Stimulated activated CD4-positive, alpha-beta T cell treated with anti-CD3 and anti-CD28 coated beads, TNF-alpha, amount 100 ng/mL, for 4 hours (primary cell): ENCODE results near the gene FBH1.
"Not testable (repeated sequence)": the region's sequence is repeated elsewhere in the genome, so short reads cannot be mapped to it uniquely, and the experiment has no call there.

Experiments used
- DNase-seq, 3 experiments: peaks; one replicate each; pipeline ENCODE4 v3.0.0-alpha.2; 2020; ENCODE audit warnings: low read depth in 3 of 3

The FBH1 gene

GRCh38 chr10:5876181-5876768, 13.8 kb upstream of the FBH1 start:
- DNase-seq: no peak

DNA sequence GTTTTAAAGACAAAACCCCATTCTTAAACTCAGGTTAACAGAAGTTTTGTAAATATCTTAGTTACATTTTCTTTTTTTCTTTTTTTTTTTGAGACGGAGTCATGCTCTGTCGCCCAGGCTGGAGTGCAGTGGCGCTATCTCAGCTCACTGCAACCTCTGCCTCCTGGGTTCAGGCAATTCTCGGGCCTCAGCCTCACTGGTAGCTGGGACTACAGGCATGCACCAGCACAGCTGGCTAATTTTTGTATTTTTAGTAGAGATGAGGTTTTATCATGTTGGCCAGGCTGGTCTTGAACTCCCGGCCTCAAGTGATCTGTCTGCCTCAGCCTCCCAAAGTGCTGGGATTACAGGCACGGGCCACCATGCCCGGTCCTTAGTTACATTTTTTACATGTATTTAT, 13.0 kb upstream of the FBH1 start:
- DNase-seq: not testable (repeated sequence)

DNA sequence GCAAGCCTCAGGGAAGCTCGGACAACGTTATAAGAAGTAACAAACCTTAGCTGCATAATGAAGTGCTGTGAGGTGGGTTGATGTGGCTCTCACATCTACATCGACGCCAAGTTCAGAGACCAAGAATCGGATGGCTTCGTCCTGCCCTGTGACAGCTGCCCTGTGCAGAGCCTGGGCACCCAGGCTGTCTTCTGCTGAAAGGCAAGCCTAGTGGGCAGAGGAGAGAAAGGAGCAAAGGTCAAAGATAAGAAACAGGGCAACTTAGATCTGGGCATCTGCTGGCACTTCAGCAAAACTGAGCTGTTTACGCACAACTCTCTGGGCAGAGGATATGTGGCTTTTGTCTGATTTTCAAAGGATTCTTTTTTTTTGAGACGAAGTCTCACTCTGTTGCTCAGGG, 7.1 kb upstream of the FBH1 start:
- DNase-seq: no peak

GRCh38 chr10:5885619-5886018, 4.4 kb upstream of the FBH1 start:
- DNase-seq: no peak

DNA sequence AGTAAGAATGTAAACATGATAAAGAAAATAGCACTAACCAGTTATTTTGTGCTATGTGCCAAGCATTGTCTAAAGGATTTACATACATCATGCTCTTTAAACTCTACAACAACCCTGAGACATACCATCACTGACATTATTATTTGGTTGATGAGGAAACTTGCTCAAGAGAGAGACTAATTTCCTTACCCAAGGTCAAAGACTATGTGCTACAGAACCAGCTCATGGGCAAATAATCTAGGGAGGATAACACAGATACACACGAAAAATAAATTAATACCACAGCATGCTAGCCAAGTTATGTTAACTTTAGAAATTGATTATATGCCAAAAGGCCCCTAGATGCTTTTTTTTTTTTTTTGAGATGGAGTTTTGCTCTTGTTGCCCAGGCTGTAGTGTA, 3.0 kb upstream of the FBH1 start:
- no peak for DNase-seq

GRCh38 chr10:5887641-5888040, 2.4 kb upstream of the FBH1 start:
- DNase-seq: no peak

GRCh38 chr10:5888351-5888750, 1.7 kb upstream of the FBH1 start:
- no peak for DNase-seq

DNA sequence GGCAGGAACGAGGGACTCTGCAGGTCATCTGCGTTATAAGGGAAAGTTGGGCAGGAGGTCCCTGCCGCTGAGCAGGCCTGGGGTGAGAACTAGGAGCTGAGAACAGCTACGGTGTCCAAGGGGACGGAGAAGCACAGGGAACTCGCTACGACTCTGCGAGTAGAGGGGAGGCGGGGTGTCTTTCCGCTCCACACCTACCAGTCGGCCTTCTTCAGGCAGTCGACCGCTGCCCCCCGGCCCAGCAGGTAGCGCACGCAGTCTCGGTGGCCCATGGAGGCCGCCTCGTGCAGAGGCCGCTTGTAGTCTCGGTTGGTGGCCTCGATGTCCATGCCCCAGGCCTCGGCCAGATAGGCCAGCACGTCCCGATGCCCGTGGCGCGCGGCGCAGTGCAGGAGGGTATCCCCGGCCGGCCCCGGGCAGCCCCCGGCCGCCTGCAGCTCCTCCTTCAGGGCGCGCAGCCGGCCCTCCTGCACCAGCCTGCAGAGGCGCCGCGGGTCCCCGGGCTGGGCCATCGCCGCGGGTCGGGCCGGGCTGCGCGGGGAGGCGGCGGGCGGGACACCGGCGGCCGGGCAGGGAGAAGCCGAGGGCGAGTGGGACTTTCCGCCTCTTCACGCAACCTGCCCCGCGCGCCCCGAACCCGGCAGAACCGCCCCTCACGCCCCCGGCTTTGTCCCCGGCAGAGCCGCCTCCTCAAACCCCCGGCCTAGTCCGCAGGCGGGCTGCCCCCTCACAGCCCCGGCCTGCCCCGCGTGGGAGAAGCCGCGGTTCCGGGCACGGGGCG, 1.0 kb upstream of the FBH1 start:
- DNase-seq: peak in 2 of 3 experiments; percentile 6 to 17

- DNase-seq: peak in 1 of 3 experiments; percentile 4
Measured at GRCh38 chr10:5890452-5890915, 441 bp downstream of the FBH1 start.

DNA sequence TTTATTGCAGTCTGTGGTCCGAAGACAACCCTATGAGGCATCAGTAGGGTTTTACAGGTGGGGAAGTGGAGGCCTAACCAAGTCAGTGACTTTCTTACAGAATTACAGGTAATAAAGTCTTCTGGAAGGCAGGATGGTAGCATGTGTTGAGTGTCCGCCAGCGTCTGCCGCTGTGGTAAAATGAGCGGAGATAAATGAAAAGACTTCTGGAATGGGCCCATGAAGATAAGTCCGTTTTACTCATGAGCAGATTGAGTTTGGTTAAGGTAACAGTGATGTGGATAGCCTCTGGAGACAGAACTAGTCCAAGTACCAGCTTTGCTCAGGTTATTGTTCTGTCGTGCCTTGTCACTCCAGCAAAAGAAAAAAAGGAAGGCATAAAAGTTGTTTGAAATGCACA, 966 bp downstream of the FBH1 start:
- no peak for DNase-seq

DNA sequence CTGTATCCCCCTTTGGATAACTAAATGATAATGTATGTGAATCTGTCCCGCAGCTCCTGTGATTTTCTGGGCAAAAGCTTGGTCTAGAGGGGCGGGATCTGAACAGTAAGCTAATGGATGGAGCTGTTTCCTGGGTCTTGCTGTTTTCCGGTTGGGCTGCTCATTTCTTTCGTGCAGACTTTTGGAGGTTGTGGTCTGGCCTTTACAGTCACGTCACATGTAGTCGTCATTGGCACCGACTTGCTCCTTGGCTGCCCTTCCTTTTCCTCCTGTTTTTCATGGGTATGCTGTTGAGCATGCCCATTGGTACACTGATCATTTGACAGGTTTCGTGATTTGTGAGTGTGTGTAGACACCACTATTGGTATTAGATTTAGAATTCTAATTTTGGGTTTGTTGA, 2.0 kb downstream of the FBH1 start:
- no peak for DNase-seq

- DNase-seq: no peak
Measured at GRCh38 chr10:5893321-5893720, 3.3 kb downstream of the FBH1 start.

DNA sequence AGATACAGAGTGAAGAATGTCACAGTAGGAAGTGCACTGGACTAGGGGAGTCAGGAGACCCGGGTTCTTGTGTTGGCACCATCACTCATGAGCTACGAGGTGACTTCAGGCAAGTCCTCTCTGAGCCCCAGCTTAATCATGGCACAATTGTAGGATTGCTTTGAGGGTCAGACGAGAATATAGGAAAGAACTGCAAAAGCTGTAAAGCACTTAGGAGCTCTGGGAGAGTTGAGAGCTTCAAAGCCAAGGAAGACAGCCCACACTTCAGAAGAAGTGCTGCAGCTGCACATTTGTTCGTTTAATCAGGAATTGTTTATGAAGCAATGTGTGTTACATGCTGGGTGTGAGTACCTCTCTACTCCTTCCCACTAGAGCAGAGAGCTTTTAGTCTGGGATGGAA, 4.4 kb downstream of the FBH1 start:
- no peak for DNase-seq

- DNase-seq: no peak
Measured at GRCh38 chr10:5894873-5895272, 4.8 kb downstream of the FBH1 start.

GRCh38 chr10:5895365-5895764, 5.3 kb downstream of the FBH1 start:
- DNase-seq: no peak

GRCh38 chr10:5895804-5896203, 5.8 kb downstream of the FBH1 start:
- no peak for DNase-seq

DNA sequence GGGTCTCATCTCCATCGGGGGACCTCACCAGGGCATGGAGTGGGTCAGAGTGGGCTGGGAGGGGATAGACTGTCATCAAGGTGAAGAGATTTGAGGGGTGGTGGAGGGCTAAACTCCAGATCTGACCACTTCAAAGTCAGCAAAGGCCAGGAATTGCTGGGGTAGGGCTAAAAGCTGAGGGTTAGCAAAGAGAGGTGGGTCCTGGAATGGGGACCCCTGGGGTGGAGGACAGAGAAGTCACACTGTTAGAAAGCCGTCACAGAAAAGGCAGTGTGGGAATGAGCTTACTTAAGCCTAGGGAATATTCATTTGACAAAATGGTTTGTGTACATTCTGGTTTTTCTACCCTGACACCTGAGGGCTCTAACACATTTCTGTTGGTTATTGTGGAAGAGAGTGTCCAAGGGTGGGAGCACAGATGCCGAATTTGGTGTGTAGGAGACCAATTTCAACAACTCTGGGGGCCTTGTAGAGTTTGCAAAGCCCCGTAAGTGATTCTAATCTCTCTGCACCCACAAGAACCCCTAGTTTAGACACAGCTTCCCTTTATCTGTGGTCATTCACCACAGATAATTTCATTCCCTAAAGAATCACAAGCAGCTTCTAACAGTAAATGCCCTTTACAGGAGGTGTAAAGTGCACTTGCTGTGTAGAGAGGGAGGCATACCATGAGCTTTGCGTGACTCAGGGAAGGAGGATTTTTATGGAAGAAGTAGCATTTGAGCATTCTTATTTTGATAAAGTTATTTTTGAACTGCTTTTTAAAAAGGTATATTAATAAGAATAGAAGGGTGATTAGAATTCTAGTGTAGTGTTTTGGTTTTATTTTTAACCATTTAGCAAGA, 6.4 kb downstream of the FBH1 start:
- no peak for DNase-seq

GRCh38 chr10:5897053-5897340, 7.0 kb downstream of the FBH1 start:
- no peak for DNase-seq

- no peak for DNase-seq
Measured at GRCh38 chr10:5897504-5897903, 7.5 kb downstream of the FBH1 start.

DNA sequence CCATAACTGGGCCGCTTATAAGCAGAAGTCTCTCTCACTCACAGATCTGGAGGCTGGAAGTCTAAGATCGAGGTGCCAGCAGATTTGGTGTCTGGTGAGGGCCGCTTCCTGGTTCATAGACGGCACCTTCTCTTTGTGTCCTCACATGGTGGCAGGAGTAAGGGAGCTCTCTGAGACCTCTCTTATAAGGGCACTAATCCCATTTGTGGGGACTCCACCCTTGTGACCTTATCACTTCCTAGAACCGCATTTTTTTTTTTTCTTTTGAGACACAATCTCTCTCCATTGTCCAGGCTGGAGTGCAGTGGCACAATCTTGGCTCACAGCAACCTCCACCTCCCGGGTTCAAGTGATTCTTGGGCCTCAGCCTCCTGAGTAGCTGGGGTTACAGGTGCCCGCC, 8.1 kb downstream of the FBH1 start:
- DNase-seq: no peak

DNA sequence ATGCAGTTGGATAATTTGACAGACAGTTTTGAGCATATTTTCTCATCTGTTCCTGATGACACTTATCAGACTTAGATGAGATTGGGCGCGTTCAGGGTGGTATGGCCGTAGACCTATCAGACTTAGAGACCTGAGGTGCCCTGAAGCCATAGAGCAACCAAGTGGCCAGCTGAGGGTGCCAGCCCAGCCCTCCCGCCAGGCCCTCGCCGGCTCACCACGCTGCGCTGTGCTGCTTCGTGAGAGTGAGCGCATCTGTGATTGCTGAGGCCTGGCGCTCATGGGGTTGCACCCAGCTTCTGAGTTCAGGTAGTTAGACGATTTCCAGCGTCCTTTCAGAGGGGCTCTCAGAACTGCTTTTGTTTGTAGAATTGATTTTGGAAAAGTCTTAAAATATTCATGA, 10.2 kb downstream of the FBH1 start:
- no peak for DNase-seq

GRCh38 chr10:5902511-5903274, 12.7 kb downstream of the FBH1 start:
- DNase-seq: no peak
